LNCAP (cell line): ENCODE measurements around the gene MYO9A.

ENCODE experiments used
- CTCF ChIP-seq: fragments of 450-650 bp; IDR thresholded peaks from 2 replicates; pipeline ENCODE4 v1.5.1; 2017; ENCODE audit warnings: mild to moderate bottlenecking

The MYO9A gene

GRCh38 chr15:71853543-71853942 lies 264.4 kb downstream of the MYO9A start:
- TF ChIP-seq CTCF: no peak

GRCh38 chr15:71844916-71845315 lies 273.0 kb downstream of the MYO9A start:
- no peak for TF ChIP-seq CTCF

GRCh38 chr15:71841563-71841962 lies 276.4 kb downstream of the MYO9A start:
- TF ChIP-seq CTCF: no peak

- TF ChIP-seq CTCF: no peak
Measured at GRCh38 chr15:71830981-71831380, 287.0 kb downstream of the MYO9A start.

GRCh38 chr15:71826196-71826595 lies 291.8 kb downstream of the MYO9A start:
- TF ChIP-seq CTCF: no peak

GRCh38 chr15:71825021-71825730 lies 292.8 kb downstream of the MYO9A start:
- TF ChIP-seq CTCF: no peak

- TF ChIP-seq CTCF: no peak
Measured at GRCh38 chr15:71823801-71824200, 294.1 kb downstream of the MYO9A start.
